ENCODE measurements around the gene STK32B.

Gene STK32B

DNA sequence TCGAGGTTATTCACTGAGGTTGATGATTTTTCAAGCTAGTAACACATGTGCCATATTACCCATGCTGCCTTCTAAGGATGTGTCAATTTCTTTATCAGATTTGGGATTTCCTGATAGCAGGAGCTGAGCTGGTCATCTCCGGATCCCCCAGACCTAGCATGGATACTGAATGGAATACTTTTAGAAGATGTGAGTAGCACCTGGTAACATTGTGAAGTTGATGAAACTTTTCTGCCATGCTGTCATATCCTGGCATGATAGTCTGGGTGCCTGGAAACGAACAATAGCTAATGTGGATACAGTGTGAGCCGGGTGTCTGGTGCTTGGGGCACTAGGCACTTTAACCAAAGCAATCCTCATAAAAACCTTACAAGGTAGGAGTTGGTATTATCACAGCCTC is 21.1 kb upstream of the STK32B start:
- ChIA-PET POLR2A (no interaction called here), CTCF (no interaction called here)
- no peak for DNase-seq (ENCODE audit: extremely low spot score)
- TF ChIP-seq NFRKB (IDR thresholded peaks at IDR 0.05) (no peak), BHLHE40 (IDR thresholded peaks at IDR 0.05; ENCODE audit: borderline replicate concordance) (no peak), ELF4 (IDR thresholded peaks at IDR 0.05) (no peak), SP1 (IDR thresholded peaks at IDR 0.05) (no peak), FOXA1 (IDR thresholded peaks at IDR 0.05) (no peak), TARDBP (IDR thresholded peaks at IDR 0.05) (no peak), SUZ12 (IDR thresholded peaks at IDR 0.05) (no peak), HDGF (IDR thresholded peaks at IDR 0.05; ENCODE audit: borderline replicate concordance) (no peak), FOXM1 (IDR thresholded peaks at IDR 0.05; ENCODE audit: borderline replicate concordance) (no peak), ZNF384 (IDR thresholded peaks at IDR 0.05) (no peak), CTBP1 (IDR thresholded peaks at IDR 0.05; ENCODE audit: borderline replicate concordance) (no peak), L3MBTL2 (conservative IDR thresholded peaks at IDR 0.05) (no peak), LEF1 (IDR thresholded peaks at IDR 0.05; ENCODE audit: borderline replicate concordance) (no peak), ARNT (IDR thresholded peaks at IDR 0.05) (no peak), FOXK2 (IDR thresholded peaks at IDR 0.05) (no peak)
- TF ChIP-seq, protein P1, sequence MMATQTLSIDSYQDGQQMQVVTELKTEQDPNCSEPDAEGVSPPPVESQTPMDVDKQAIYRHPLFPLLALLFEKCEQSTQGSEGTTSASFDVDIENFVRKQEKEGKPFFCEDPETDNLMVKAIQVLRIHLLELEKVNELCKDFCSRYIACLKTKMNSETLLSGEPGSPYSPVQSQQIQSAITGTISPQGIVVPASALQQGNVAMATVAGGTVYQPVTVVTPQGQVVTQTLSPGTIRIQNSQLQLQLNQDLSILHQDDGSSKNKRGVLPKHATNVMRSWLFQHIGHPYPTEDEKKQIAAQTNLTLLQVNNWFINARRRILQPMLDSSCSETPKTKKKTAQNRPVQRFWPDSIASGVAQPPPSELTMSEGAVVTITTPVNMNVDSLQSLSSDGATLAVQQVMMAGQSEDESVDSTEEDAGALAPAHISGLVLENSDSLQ (IDR thresholded peaks at IDR 0.05), result no peak

DNA sequence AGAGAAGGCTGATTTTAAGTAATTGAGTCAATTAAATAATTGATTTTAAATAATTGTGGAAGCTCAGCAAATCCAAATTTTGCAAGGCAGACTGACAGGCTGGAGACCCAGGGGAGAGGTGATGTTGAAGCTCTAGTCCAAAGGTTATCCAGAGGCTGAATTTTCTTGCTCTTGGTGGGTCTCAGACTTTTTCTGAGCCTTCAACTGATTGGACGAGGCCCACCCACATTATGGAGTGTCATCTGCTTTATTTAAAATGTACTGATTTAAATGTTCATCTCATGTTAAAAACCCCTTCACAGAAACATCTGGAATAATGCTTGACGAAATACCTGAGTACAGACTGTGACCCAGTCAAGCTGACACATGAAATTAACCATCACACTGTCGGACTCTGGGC is 20.4 kb upstream of the STK32B start:
- TF ChIP-seq L3MBTL2 (conservative IDR thresholded peaks at IDR 0.05) (no peak), FOXA1 (IDR thresholded peaks at IDR 0.05) (no peak), FOXK2 (IDR thresholded peaks at IDR 0.05) (no peak)
- CTCF ChIA-PET, result no interaction called here
- no peak for DNase-seq (ENCODE audit: extremely low spot score)
- POLR2A ChIA-PET, result no interaction called here

DNA sequence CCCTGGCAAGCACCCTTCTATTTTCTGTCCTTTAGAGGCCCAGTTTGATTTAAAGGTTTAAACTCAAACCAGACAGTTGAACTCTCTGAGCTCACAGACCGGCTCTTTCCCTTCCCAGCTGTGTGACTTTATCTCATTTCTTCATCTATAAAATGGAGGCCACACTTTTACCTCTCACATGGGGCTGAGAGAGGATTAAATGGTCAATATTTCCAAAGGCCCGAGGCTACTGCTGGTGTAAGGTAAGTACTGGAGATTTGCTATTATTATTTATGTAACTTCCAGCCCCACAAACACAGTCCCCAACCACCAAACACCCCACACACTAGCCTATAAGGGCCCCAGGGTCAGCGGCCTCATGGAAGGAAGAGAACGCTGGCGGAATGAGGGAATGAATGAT is 18.5 kb upstream of the STK32B start:
- no peak for DNase-seq (ENCODE audit: extremely low spot score)
- TF ChIP-seq ARNT (IDR thresholded peaks at IDR 0.05) (no peak), SUZ12 (IDR thresholded peaks at IDR 0.05) (no peak), HDGF (IDR thresholded peaks at IDR 0.05; ENCODE audit: borderline replicate concordance) (no peak), FOXM1 (IDR thresholded peaks at IDR 0.05; ENCODE audit: borderline replicate concordance) (no peak), ZNF384 (IDR thresholded peaks at IDR 0.05) (no peak), BHLHE40 (IDR thresholded peaks at IDR 0.05; ENCODE audit: borderline replicate concordance) (no peak), LEF1 (IDR thresholded peaks at IDR 0.05; ENCODE audit: borderline replicate concordance) (no peak), NFRKB (IDR thresholded peaks at IDR 0.05) (no peak), FOXA1 (IDR thresholded peaks at IDR 0.05) (no peak), CTBP1 (IDR thresholded peaks at IDR 0.05; ENCODE audit: borderline replicate concordance) (no peak), SP1 (IDR thresholded peaks at IDR 0.05) (no peak), ELF4 (IDR thresholded peaks at IDR 0.05) (no peak), L3MBTL2 (conservative IDR thresholded peaks at IDR 0.05) (no peak), FOXK2 (IDR thresholded peaks at IDR 0.05) (no peak)
- TF ChIP-seq, protein P1 (IDR thresholded peaks at IDR 0.05), result no peak
- ChIA-PET CTCF (no interaction called here), POLR2A (no interaction called here)

DNA sequence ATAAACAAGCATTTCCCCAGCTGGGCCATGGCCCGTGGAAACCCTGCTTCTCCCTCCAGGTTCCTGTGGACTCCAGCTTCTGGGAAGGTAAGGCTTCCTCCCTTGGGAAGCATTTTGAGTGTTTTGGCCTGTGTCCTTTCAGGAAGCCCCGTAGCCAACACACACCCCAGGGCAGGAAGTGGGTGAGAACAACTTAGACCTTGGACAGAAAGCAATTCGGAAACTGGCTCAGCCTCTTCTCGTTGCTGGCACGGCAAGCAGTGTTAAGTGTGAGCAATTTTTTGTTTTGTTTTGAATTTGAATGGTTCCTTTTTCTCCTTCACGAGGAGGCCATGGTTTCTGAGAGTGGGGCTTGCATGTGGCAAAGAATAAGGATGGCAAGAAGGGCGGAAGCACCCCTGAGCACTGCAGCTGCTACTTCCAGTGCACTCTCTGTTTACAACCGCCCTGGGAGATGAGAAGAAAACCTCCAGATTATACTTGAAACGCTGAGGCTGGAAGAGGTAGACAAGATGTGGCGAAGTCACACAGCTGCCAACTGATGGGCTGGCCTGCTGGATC is 17.9 kb upstream of the STK32B start:
- POLR2A ChIA-PET, result no interaction called here
- no peak for DNase-seq (ENCODE audit: extremely low spot score)
- TF ChIP-seq LEF1 (IDR thresholded peaks at IDR 0.05; ENCODE audit: borderline replicate concordance) (no peak), HDGF (IDR thresholded peaks at IDR 0.05; ENCODE audit: borderline replicate concordance) (no peak)
- CTCF ChIA-PET, result no interaction called here

DNA sequence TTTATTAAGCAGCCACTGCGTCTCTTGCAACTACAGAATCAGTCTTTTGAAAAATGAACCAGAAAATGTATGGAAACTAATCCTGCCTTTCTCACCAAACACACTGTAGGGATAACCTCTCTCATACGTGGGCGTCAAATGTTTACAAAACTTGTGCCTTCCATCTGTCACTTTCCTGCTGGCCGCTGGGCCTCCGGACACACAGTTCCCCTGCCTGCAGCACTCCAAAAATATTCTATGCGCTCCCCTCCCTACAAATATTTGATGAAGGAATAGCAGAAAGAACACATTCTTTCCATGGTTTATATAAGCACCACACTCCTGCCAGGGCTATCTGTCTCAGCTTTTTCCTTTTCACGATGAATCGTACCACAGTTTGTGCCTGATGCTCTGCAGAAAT is 17.1 kb upstream of the STK32B start:
- DNase-seq (ENCODE audit: extremely low spot score), result no peak
- ChIA-PET POLR2A (no interaction called here), CTCF (no interaction called here)
- TF ChIP-seq L3MBTL2 (conservative IDR thresholded peaks at IDR 0.05) (no peak), LEF1 (IDR thresholded peaks at IDR 0.05; ENCODE audit: borderline replicate concordance) (no peak), FOXA1 (IDR thresholded peaks at IDR 0.05) (no peak), ELF4 (IDR thresholded peaks at IDR 0.05) (no peak), ARNT (IDR thresholded peaks at IDR 0.05) (no peak)

DNA sequence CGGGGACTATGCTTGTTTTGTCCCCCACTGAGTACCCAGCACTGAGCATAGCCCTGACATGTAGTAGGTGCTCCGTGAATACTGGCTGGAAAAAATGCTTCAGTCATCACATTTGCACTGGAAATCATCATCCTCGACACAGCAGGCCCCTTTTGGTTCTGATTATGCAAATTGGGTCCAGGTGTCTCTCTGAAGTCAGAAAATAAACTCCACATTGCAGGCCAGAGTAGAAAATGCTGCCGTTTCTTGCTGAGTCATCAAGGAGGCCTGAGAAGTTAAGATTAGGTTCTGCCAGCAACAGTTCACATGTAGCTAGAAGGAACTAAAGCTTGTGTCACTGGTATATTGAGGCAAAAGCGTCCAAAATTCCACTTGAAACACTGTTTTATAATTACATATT is 15.0 kb upstream of the STK32B start:
- TF ChIP-seq LEF1 (IDR thresholded peaks at IDR 0.05; ENCODE audit: borderline replicate concordance) (no peak), CTBP1 (IDR thresholded peaks at IDR 0.05; ENCODE audit: borderline replicate concordance) (no peak), L3MBTL2 (conservative IDR thresholded peaks at IDR 0.05) (no peak), TARDBP (IDR thresholded peaks at IDR 0.05) (no peak), BHLHE40 (IDR thresholded peaks at IDR 0.05; ENCODE audit: borderline replicate concordance) (no peak), NFRKB (IDR thresholded peaks at IDR 0.05) (no peak), HDGF (IDR thresholded peaks at IDR 0.05; ENCODE audit: borderline replicate concordance) (no peak), SUZ12 (IDR thresholded peaks at IDR 0.05) (no peak), ZNF384 (IDR thresholded peaks at IDR 0.05) (no peak), FOXM1 (IDR thresholded peaks at IDR 0.05; ENCODE audit: borderline replicate concordance) (no peak), SP1 (IDR thresholded peaks at IDR 0.05) (no peak)
- TF ChIP-seq, protein P1 (IDR thresholded peaks at IDR 0.05), result no peak
- CTCF ChIA-PET, result interaction anchor here (1.1 kb wide), 1 partner anchor 364 kb away, joined by 6 read pairs; no protein-coding TSS in a partner anchor
- POLR2A ChIA-PET, result no interaction called here
- DNase-seq (ENCODE audit: extremely low spot score), result no peak
